Activated CD8-positive, alpha-beta memory T cell treated with anti-CD3 and anti-CD28 coated beads, Interleukin-2, amount 50 U/mL, for 1 hour (primary cell): Measurements from ENCODE around the gene SLMAP.

ENCODE experiments used
- DNase-seq: peaks from one replicate; pipeline ENCODE4 v3.0.0-alpha.2; 2020; ENCODE audit errors: extremely low read depth

SLMAP gene

GRCh38 chr3:57961828-57962447 is 205.8 kb downstream of the SLMAP start:
- DNase-seq = no peak

GRCh38 chr3:57962448-57962834 is 206.3 kb downstream of the SLMAP start:
- DNase-seq = no peak

- DNase-seq = no peak
These were observed 207.8 kb downstream of the SLMAP start for GRCh38 chr3:57963811-57964346.

GRCh38 chr3:57966829-57967228 is 210.7 kb downstream of the SLMAP start:
- no peak for DNase-seq

GRCh38 chr3:57967590-57967989 is 211.5 kb downstream of the SLMAP start:
- DNase-seq = no peak

- DNase-seq = no peak
These were observed 212.4 kb downstream of the SLMAP start for GRCh38 chr3:57968501-57968900.

- DNase-seq = no peak
These were observed 215.9 kb downstream of the SLMAP start for GRCh38 chr3:57971975-57972374.

- no peak for DNase-seq
These were observed 216.5 kb downstream of the SLMAP start for GRCh38 chr3:57972531-57973111.

- DNase-seq = no peak
These were observed 217.8 kb downstream of the SLMAP start for GRCh38 chr3:57973715-57974477.

- no peak for DNase-seq
These were observed 218.8 kb downstream of the SLMAP start for GRCh38 chr3:57974796-57975388.

GRCh38 chr3:57977818-57978235 is 221.7 kb downstream of the SLMAP start:
- no peak for DNase-seq

- no peak for DNase-seq
These were observed 222.2 kb downstream of the SLMAP start for GRCh38 chr3:57978316-57978715.
